Liver (tissue), 9 donors: ENCODE data around the gene CPLX3. TPM values are rescaled to one million over a fixed set of nuclear protein-coding genes. Genes with fewer than 3 reads are reported as not detected.

Experiments used
- DNase-seq: peaks from one replicate; pipeline ENCODE4 v3.0.0-alpha.2; 2017; ENCODE audit warnings: low spot score
- H3K27ac ChIP-seq, 2 donors: one replicate each; pipeline ENCODE4 v1.7.0; 2013; ENCODE audit warnings: inconsistent platforms in 2 of 2, low read length in 2 of 2, control low read depth in 1 of 2, low read depth in 1 of 2, mild to moderate bottlenecking in 1 of 2
- H3K27me3 ChIP-seq, 4 donors: one replicate each; pipeline versions ENCODE4 v1.6.1 to v1.7.0; 2013; ENCODE audit warnings: low read length in 3 of 4, inconsistent platforms in 1 of 4, mild to moderate bottlenecking in 1 of 4, moderate library complexity in 1 of 4; ENCODE audit not compliant: control insufficient read depth in 4 of 4, insufficient read depth in 4 of 4
- H3K36me3 ChIP-seq, 4 donors: one replicate each; pipeline versions ENCODE4 v1.6.1 to v1.7.0; 2013; ENCODE audit warnings: low read length in 3 of 4, mild to moderate bottlenecking in 3 of 4, low read depth in 1 of 4, moderate library complexity in 1 of 4; ENCODE audit not compliant: control insufficient read depth in 4 of 4, insufficient read depth in 3 of 4
- H3K4me1 ChIP-seq, 4 donors: one replicate each; pipeline versions ENCODE4 v1.6.1 to v1.7.0; 2013; ENCODE audit warnings: low read length in 3 of 4, mild to moderate bottlenecking in 3 of 4, moderate library complexity in 1 of 4; ENCODE audit not compliant: control insufficient read depth in 4 of 4, insufficient read depth in 4 of 4
- H3K4me3 ChIP-seq, 3 donors: one replicate each; pipeline versions ENCODE4 v1.6.1 to v1.7.0; 2013; ENCODE audit warnings: low read length in 3 of 3, control low read depth in 1 of 3, low read depth in 1 of 3, mild to moderate bottlenecking in 1 of 3
- H3K9ac ChIP-seq, 2 donors: one replicate each; pipeline ENCODE4 v1.7.0; 2013; ENCODE audit warnings: low read length in 2 of 2, mild to moderate bottlenecking in 2 of 2, moderate library complexity in 2 of 2, control low read depth in 1 of 2, low read depth in 1 of 2
- H3K9me3 ChIP-seq, 4 donors: one replicate each; pipeline versions ENCODE4 v1.6.1 to v1.7.0; 2013; ENCODE audit warnings: low read length in 3 of 4; ENCODE audit not compliant: control insufficient read depth in 4 of 4
- FOXA1 ChIP-seq: IDR thresholded peaks from 2 replicates; pipeline ENCODE4 v1.6.1; 2016; ENCODE audit warnings: antibody characterized with exemption
- FOXA2 ChIP-seq: IDR thresholded peaks from 2 replicates; pipeline ENCODE4 v1.6.1; 2016; ENCODE audit warnings: antibody characterized with exemption
- GABPA ChIP-seq, 2 donors: IDR thresholded peaks in 1 of 2; conservative IDR thresholded peaks in 1 of 2; 2 replicates each; pipeline ENCODE4 v1.6.1; 2016; ENCODE audit warnings: antibody characterized with exemption in 2 of 2, mild to moderate bottlenecking in 1 of 2, moderate library complexity in 1 of 2
- HNF4G ChIP-seq: IDR thresholded peaks from 2 replicates; pipeline ENCODE4 v1.6.1; 2016; ENCODE audit warnings: antibody characterized with exemption
- JUND ChIP-seq, 2 donors: IDR thresholded peaks; 2 replicates each; pipeline ENCODE4 v1.6.1; 2016; ENCODE audit warnings: antibody characterized with exemption in 2 of 2
- NR2F2 ChIP-seq: IDR thresholded peaks from 2 replicates; pipeline ENCODE4 v1.6.1; 2016; ENCODE audit warnings: antibody characterized with exemption
- RAD21 ChIP-seq, 2 donors: IDR thresholded peaks; 2 replicates each; pipeline ENCODE4 v1.6.1; 2016; ENCODE audit warnings: antibody characterized with exemption in 2 of 2, mild to moderate bottlenecking in 2 of 2
- RXRA ChIP-seq, 2 donors: IDR thresholded peaks; 2 replicates each; pipeline ENCODE4 v1.6.1; 2017 to 2018; ENCODE audit warnings: antibody characterized with exemption in 2 of 2, mild to moderate bottlenecking in 1 of 2
- SP1 ChIP-seq: IDR thresholded peaks from 2 replicates; pipeline ENCODE4 v1.6.1; 2018; ENCODE audit warnings: antibody characterized with exemption, mild to moderate bottlenecking
- YY1 ChIP-seq: IDR thresholded peaks from 2 replicates; pipeline ENCODE4 v1.6.1; 2016; ENCODE audit warnings: antibody characterized with exemption, mild to moderate bottlenecking
- WGBS: extraction: QIAGEN DNeasy Blood & Tissue Kit; methylation state at CpG from one replicate; pipeline ENCODE4 v1.1.7; 2013; 5-methylcytosine and 5-hydroxymethylcytosine counted together
- polyA plus RNA-seq, 2 donors: library from polyadenylated mRNA; stranded (reverse) in 1 of 2; unstranded in 1 of 2; fragments of 200-250 nt in 1 of 2; fragments of >200 nt in 1 of 2; fragmentation: Nextera tagmentation in 1 of 2; extraction: Ambion mirVana in 1 of 2; gene quantifications; one replicate each; pipeline versions ENCODE4 v1.2.1 to v1.2.3, GENCODE V29; 2013 to 2015
- total RNA-seq, 2 donors: library from RNA; depleted of rRNA; stranded (reverse); fragments of >200 nt; gene quantifications; one replicate each; pipeline ENCODE4 v1.2.3, GENCODE V29; 2014
- TF ChIP-seq, protein P1 (sequence below): fragments of 150-350 bp; IDR thresholded peaks from 2 replicates; pipeline ENCODE4 v1.5.1; 2017; ENCODE audit warnings: improper control_type of control experiment, low read depth, low read length; ENCODE audit not compliant: missing input control
- TF ChIP-seq, protein P2 (sequence below): IDR thresholded peaks from 2 replicates; pipeline ENCODE4 v1.6.1; 2016; ENCODE audit warnings: antibody characterized with exemption
- TF ChIP-seq, protein P3 (sequence below): IDR thresholded peaks from 2 replicates; pipeline ENCODE4 v1.6.1; 2016; ENCODE audit warnings: antibody characterized with exemption
- TF ChIP-seq, protein P4 (sequence below): IDR thresholded peaks from 2 replicates; pipeline ENCODE4 v1.6.1; 2016; ENCODE audit warnings: antibody characterized with exemption
- TF ChIP-seq, protein P5 (sequence below): IDR thresholded peaks from 2 replicates; pipeline ENCODE4 v1.6.1; 2016; ENCODE audit warnings: antibody characterized with exemption, mild to moderate bottlenecking
- donor health status: healthy.
- donor health status: healthy.
- donor health status: healthy.
- donor health status: healthy.
- donor health status: healthy.

CPLX3 gene
- total and polyA plus RNA-seq, 4 donors: not detected

DNA sequence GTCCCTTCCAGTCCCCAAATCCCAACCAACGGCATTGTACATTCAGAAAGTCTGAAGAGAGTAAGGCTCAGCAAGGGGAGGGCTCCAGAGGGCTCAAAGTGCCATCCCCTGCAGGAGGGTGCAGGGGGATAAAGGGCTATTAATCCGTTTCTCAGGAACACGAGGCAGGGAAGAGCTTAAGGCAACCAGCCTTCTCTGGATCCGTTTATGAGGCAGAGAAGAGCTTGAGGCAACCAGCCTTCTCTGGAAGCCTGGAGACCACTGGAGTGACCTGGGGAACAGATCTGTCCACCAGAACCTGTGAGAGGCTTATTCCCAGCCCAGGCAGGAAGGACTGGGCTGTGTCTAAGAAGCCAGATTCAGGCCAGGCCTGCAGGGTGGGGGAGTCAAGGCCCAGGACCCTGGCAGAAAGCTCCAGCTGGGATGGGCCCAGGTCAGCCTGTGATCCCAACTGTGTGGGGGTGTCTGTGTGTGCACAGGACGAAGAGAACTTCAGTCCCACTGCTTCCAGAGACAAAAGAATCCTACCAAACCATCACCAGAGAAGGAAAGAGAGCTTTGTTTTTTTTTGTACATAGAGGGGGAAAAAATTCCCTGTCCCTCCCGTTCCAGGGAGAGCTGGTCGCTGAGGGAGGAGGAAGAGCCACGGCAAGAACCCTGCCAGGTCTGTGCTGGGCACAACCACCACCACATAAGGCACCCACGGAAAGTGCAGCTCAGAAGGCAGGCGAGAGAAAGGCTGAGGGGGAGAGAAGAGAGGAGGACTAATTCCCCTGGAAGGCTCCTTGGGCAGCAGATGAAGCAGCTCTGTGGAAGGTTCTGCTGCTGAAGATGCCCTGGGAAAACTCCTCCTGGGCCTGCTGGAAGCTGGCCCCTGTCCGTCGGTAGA, 18.1 kb downstream of the CPLX3 start (continued):
- TF ChIP-seq, protein P1, sequence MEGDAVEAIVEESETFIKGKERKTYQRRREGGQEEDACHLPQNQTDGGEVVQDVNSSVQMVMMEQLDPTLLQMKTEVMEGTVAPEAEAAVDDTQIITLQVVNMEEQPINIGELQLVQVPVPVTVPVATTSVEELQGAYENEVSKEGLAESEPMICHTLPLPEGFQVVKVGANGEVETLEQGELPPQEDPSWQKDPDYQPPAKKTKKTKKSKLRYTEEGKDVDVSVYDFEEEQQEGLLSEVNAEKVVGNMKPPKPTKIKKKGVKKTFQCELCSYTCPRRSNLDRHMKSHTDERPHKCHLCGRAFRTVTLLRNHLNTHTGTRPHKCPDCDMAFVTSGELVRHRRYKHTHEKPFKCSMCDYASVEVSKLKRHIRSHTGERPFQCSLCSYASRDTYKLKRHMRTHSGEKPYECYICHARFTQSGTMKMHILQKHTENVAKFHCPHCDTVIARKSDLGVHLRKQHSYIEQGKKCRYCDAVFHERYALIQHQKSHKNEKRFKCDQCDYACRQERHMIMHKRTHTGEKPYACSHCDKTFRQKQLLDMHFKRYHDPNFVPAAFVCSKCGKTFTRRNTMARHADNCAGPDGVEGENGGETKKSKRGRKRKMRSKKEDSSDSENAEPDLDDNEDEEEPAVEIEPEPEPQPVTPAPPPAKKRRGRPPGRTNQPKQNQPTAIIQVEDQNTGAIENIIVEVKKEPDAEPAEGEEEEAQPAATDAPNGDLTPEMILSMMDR: no peak
- no peak for TF ChIP-seq RXRA (IDR thresholded peaks at IDR 0.05)
- TF ChIP-seq, protein P2, sequence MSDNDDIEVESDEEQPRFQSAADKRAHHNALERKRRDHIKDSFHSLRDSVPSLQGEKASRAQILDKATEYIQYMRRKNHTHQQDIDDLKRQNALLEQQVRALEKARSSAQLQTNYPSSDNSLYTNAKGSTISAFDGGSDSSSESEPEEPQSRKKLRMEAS: no peak
- TF ChIP-seq FOXA2: no peak
- no peak for TF ChIP-seq SP1
- TF ChIP-seq HNF4G: no peak

DNA sequence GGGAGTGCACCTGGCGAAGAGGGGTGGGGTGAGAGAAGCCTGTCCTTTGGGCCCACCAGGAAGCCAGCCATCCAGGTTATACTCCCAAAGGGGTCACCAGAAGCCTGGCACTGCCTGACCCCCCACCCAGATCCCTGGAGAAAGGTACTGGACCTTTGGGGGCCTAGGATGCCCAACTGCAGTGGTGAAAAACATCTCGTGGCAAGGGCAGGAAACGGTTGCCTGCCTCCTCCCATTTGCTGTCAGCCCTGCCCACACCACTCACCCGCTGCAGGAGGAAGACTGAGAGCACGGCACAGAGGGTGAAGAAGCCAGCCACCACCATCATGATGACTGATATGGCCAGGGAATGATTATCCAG, 18.8 kb downstream of the CPLX3 start:
- TF ChIP-seq YY1 (no peak), FOXA1 (no peak), GABPA (IDR thresholded peaks at IDR 0.05 in 1 of 2, conservative IDR thresholded peaks at IDR 0.05 in 1 of 2) (no peak), JUND (IDR thresholded peaks at IDR 0.05) (no peak), RXRA (IDR thresholded peaks at IDR 0.05) (no peak), RAD21 (IDR thresholded peaks at IDR 0.05) (no peak), NR2F2 (no peak)
- TF ChIP-seq, protein P3, sequence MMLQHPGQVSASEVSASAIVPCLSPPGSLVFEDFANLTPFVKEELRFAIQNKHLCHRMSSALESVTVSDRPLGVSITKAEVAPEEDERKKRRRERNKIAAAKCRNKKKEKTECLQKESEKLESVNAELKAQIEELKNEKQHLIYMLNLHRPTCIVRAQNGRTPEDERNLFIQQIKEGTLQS: no peak
- TF ChIP-seq, protein P4, sequence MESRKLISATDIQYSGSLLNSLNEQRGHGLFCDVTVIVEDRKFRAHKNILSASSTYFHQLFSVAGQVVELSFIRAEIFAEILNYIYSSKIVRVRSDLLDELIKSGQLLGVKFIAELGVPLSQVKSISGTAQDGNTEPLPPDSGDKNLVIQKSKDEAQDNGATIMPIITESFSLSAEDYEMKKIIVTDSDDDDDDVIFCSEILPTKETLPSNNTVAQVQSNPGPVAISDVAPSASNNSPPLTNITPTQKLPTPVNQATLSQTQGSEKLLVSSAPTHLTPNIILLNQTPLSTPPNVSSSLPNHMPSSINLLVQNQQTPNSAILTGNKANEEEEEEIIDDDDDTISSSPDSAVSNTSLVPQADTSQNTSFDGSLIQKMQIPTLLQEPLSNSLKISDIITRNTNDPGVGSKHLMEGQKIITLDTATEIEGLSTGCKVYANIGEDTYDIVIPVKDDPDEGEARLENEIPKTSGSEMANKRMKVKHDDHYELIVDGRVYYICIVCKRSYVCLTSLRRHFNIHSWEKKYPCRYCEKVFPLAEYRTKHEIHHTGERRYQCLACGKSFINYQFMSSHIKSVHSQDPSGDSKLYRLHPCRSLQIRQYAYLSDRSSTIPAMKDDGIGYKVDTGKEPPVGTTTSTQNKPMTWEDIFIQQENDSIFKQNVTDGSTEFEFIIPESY: no peak
- TF ChIP-seq, protein P5, sequence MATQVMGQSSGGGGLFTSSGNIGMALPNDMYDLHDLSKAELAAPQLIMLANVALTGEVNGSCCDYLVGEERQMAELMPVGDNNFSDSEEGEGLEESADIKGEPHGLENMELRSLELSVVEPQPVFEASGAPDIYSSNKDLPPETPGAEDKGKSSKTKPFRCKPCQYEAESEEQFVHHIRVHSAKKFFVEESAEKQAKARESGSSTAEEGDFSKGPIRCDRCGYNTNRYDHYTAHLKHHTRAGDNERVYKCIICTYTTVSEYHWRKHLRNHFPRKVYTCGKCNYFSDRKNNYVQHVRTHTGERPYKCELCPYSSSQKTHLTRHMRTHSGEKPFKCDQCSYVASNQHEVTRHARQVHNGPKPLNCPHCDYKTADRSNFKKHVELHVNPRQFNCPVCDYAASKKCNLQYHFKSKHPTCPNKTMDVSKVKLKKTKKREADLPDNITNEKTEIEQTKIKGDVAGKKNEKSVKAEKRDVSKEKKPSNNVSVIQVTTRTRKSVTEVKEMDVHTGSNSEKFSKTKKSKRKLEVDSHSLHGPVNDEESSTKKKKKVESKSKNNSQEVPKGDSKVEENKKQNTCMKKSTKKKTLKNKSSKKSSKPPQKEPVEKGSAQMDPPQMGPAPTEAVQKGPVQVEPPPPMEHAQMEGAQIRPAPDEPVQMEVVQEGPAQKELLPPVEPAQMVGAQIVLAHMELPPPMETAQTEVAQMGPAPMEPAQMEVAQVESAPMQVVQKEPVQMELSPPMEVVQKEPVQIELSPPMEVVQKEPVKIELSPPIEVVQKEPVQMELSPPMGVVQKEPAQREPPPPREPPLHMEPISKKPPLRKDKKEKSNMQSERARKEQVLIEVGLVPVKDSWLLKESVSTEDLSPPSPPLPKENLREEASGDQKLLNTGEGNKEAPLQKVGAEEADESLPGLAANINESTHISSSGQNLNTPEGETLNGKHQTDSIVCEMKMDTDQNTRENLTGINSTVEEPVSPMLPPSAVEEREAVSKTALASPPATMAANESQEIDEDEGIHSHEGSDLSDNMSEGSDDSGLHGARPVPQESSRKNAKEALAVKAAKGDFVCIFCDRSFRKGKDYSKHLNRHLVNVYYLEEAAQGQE: no peak
- TF ChIP-seq, protein P2: no peak
- Histone ChIP-seq H3K4me3 (no peak overlapping the region), H3K4me1 (peaks cover 5 to 25% (median 15%) of the 10 kb centered on the region in 4 donors), H3K27me3 (no peaks in the 10 kb centered on the region), H3K9ac (no peak overlapping the region), H3K27ac (no peak overlapping the region), H3K36me3 (peaks cover 5 to 29% (median 10%) of the 10 kb centered on the region in 4 donors), H3K9me3 (no peaks in the 10 kb centered on the region)
- no peak for DNase-seq
- 76% methylated on average over 5 of the region's 5 CpGs for WGBS
